ENCODE data around the gene PCP4. TPM values are rescaled to one million over a fixed set of nuclear protein-coding genes. Genes with fewer than 3 reads are reported as not detected.

The PCP4 gene
- total RNA-seq, 1 experiment from 2014 or later = 1.6 TPM

GRCh38 chr21:39935716-39936115, 68.5 kb downstream of the PCP4 start (continued):
- no peak for TF ChIP-seq MAX (CRISPR knock-in tag; IDR thresholded peaks at IDR 0.05)

DNA sequence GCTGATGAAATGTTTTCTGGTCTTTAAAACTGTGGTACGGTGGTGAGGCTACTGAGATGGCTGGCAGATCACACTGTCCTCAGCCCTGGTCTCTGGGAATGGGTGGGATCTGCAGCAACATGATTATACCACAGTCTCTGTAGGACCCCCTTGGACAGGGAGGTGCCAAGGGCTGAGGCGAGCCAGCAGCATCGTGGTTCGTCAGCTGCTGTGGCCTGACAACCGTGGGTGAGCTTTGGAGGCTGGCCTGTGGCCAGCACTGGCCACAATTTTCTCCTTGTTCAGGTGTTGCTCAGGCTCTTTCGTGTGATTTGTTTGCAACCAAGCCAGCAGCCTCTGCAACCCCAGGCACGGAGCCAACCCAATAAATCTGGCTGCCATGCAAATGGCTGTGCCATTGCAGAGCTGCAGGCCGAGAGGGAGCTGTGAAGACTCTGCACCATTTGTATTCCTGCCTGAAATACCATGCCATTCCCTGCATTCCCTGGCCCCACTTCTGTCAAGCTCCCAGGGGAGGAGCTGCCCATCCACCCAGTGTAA, 70.9 kb downstream of the PCP4 start:
- DNase-seq (ENCODE audit: low spot score) (no peak), ATAC-seq (no peak)
- H3K4me3 Mint-ChIP-seq = no peak overlapping the region
- no peaks in the 10 kb centered on the region; the same call in none of the 2 replicates for H3K27me3 Mint-ChIP-seq (ENCODE audit: low read depth)
- no peak for TF ChIP-seq ETV6 (CRISPR knock-in tag; IDR thresholded peaks at IDR 0.05)
- no peak for TF ChIP-seq NFE2L1 (CRISPR knock-in tag; IDR thresholded peaks at IDR 0.05)
- no peak for TF ChIP-seq ZNF416 (CRISPR knock-in tag; IDR thresholded peaks at IDR 0.05)
- no peak for TF ChIP-seq TP53 (CRISPR knock-in tag; IDR thresholded peaks at IDR 0.05)
- TF ChIP-seq NR2C2 (CRISPR knock-in tag; IDR thresholded peaks at IDR 0.05) = no peak
- no peak for TF ChIP-seq ZNF423 (CRISPR knock-in tag; IDR thresholded peaks at IDR 0.05)
- TF ChIP-seq NR1H2 (CRISPR knock-in tag; IDR thresholded peaks at IDR 0.05) = no peak
- TF ChIP-seq ZBTB21 (CRISPR knock-in tag; IDR thresholded peaks at IDR 0.05; ENCODE audit: borderline replicate concordance) = no peak
- no peak for TF ChIP-seq ZNF219 (CRISPR knock-in tag; IDR thresholded peaks at IDR 0.05; ENCODE audit: borderline replicate concordance)
- no peak for TF ChIP-seq ATF3 (CRISPR knock-in tag; conservative IDR thresholded peaks at IDR 0.05)
- no peak for TF ChIP-seq EMX1 (CRISPR knock-in tag; IDR thresholded peaks at IDR 0.05)
- no peak for TF ChIP-seq MAX (CRISPR knock-in tag; IDR thresholded peaks at IDR 0.05)
- H3K9me3 Mint-ChIP-seq = peaks cover 10% of the 10 kb centered on the region
- no peaks in the 10 kb centered on the region for H3K4me1 Mint-ChIP-seq
- H3K36me3 Mint-ChIP-seq = no peaks in the 10 kb centered on the region
- CTCF ChIA-PET = interaction anchor here (1.0 kb wide), 1 partner anchor 182 kb away, joined by 3 read pairs; no protein-coding TSS in a partner anchor
- POLR2A ChIA-PET = no interaction called here
- no peak overlapping the region for H3K27ac Mint-ChIP-seq

DNA sequence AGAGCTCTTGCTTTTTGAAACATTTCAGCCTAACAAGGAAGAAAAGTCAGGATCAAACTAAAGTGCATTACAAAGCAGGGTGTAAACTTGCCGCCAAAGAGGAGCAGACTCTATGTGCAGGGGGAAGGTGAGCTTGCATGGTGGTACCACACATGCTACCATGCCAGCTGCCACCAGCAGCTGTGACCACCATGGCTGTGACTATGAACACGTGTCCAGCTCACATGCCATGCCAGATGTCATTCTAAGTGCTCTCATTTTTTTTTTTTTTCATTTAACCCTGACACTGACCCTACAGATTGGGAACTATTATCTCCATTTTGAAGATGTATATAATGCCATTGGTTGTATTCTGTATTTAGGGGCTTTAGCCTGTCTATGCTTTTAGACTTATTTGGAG, 79.0 kb downstream of the PCP4 start:
- peaks cover 11% of the 10 kb centered on the region for H3K27me3 Mint-ChIP-seq (ENCODE audit: low read depth)
- no peaks in the 10 kb centered on the region for H3K36me3 Mint-ChIP-seq
- peaks cover 11% of the 10 kb centered on the region for H3K9me3 Mint-ChIP-seq
- ATAC-seq (no peak), DNase-seq (ENCODE audit: low spot score) (no peak)
- H3K4me1 Mint-ChIP-seq = peaks cover 8% of the 10 kb centered on the region
- no peak overlapping the region for H3K4me3 Mint-ChIP-seq
- no peak overlapping the region for H3K27ac Mint-ChIP-seq
- ChIA-PET CTCF (no interaction called here), POLR2A (no interaction called here)
- TF ChIP-seq ZNF396 (CRISPR knock-in tag; IDR thresholded peaks at IDR 0.05; ENCODE audit: borderline replicate concordance) (no peak), FOXK1 (CRISPR knock-in tag; IDR thresholded peaks at IDR 0.05) (no peak), NR3C1 (CRISPR knock-in tag; conservative IDR thresholded peaks at IDR 0.05; ENCODE audit: low read depth) (no peak), ZNF263 (CRISPR knock-in tag; IDR thresholded peaks at IDR 0.05; ENCODE audit: low read depth) (no peak), HMGA2 (CRISPR knock-in tag; IDR thresholded peaks at IDR 0.05) (no peak), NR2C2 (CRISPR knock-in tag; IDR thresholded peaks at IDR 0.05) (no peak), CBFB (CRISPR knock-in tag; IDR thresholded peaks at IDR 0.05; ENCODE audit: low read depth) (no peak), RELA (CRISPR knock-in tag; IDR thresholded peaks at IDR 0.05; ENCODE audit: borderline replicate concordance) (no peak), ATF1 (CRISPR knock-in tag; IDR thresholded peaks at IDR 0.05) (no peak), SOX15 (CRISPR knock-in tag; IDR thresholded peaks at IDR 0.05) (no peak)
- TF ChIP-seq, protein P1, sequence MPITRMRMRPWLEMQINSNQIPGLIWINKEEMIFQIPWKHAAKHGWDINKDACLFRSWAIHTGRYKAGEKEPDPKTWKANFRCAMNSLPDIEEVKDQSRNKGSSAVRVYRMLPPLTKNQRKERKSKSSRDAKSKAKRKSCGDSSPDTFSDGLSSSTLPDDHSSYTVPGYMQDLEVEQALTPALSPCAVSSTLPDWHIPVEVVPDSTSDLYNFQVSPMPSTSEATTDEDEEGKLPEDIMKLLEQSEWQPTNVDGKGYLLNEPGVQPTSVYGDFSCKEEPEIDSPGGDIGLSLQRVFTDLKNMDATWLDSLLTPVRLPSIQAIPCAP (CRISPR knock-in tag; IDR thresholded peaks at IDR 0.05) = no peak
- TF ChIP-seq, protein P2, sequence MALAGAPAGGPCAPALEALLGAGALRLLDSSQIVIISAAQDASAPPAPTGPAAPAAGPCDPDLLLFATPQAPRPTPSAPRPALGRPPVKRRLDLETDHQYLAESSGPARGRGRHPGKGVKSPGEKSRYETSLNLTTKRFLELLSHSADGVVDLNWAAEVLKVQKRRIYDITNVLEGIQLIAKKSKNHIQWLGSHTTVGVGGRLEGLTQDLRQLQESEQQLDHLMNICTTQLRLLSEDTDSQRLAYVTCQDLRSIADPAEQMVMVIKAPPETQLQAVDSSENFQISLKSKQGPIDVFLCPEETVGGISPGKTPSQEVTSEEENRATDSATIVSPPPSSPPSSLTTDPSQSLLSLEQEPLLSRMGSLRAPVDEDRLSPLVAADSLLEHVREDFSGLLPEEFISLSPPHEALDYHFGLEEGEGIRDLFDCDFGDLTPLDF (CRISPR knock-in tag; IDR thresholded peaks at IDR 0.05) = no peak
- TF ChIP-seq, protein P3, sequence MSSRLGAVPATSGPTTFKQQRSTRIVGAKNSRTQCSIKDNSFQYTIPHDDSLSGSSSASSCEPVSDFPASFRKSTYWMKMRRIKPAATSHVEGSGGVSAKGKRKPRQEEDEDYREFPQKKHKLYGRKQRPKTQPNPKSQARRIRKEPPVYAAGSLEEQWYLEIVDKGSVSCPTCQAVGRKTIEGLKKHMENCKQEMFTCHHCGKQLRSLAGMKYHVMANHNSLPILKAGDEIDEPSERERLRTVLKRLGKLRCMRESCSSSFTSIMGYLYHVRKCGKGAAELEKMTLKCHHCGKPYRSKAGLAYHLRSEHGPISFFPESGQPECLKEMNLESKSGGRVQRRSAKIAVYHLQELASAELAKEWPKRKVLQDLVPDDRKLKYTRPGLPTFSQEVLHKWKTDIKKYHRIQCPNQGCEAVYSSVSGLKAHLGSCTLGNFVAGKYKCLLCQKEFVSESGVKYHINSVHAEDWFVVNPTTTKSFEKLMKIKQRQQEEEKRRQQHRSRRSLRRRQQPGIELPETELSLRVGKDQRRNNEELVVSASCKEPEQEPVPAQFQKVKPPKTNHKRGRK (CRISPR knock-in tag; IDR thresholded peaks at IDR 0.05; ENCODE audit: borderline replicate concordance) = no peak
- TF ChIP-seq, protein P4, sequence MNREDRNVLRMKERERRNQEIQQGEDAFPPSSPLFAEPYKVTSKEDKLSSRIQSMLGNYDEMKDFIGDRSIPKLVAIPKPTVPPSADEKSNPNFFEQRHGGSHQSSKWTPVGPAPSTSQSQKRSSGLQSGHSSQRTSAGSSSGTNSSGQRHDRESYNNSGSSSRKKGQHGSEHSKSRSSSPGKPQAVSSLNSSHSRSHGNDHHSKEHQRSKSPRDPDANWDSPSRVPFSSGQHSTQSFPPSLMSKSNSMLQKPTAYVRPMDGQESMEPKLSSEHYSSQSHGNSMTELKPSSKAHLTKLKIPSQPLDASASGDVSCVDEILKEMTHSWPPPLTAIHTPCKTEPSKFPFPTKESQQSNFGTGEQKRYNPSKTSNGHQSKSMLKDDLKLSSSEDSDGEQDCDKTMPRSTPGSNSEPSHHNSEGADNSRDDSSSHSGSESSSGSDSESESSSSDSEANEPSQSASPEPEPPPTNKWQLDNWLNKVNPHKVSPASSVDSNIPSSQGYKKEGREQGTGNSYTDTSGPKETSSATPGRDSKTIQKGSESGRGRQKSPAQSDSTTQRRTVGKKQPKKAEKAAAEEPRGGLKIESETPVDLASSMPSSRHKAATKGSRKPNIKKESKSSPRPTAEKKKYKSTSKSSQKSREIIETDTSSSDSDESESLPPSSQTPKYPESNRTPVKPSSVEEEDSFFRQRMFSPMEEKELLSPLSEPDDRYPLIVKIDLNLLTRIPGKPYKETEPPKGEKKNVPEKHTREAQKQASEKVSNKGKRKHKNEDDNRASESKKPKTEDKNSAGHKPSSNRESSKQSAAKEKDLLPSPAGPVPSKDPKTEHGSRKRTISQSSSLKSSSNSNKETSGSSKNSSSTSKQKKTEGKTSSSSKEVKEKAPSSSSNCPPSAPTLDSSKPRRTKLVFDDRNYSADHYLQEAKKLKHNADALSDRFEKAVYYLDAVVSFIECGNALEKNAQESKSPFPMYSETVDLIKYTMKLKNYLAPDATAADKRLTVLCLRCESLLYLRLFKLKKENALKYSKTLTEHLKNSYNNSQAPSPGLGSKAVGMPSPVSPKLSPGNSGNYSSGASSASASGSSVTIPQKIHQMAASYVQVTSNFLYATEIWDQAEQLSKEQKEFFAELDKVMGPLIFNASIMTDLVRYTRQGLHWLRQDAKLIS (CRISPR knock-in tag; IDR thresholded peaks at IDR 0.05; ENCODE audit: borderline replicate concordance) = no peak
